HepG2 (cell line): ENCODE data around the gene IQSEC1. TPM values are rescaled to one million over a fixed set of nuclear protein-coding genes. Genes with fewer than 3 reads are reported as not detected.

Experiments
- CENPBD1 ChIP-seq: sonication (generic); formaldehyde crosslinking; IDR thresholded peaks from 2 replicates; pipeline ENCODE4 v1.8.0; 2022; ENCODE audit warnings: missing genetic modification reagents, low read depth, mild to moderate bottlenecking, borderline replicate concordance
- HOXD1 ChIP-seq: sonication (generic); formaldehyde crosslinking; IDR thresholded peaks from 2 replicates; pipeline ENCODE4 v1.5.0; 2020; ENCODE audit warnings: missing genetic modification reagents
- MED8 ChIP-seq: sonication (generic); formaldehyde crosslinking; IDR thresholded peaks from 2 replicates; pipeline ENCODE4 v1.8.1; 2023; ENCODE audit warnings: mild to moderate bottlenecking, missing genetic modification reagents; ENCODE audit not compliant: insufficient replicate concordance
- RARA ChIP-seq: IDR thresholded peaks from 2 replicates; pipeline ENCODE4 v1.6.1; 2016; ENCODE audit warnings: missing genetic modification reagents, missing compliant biosample characterization
- SOX5 ChIP-seq: IDR thresholded peaks from 2 replicates; pipeline ENCODE4 v1.6.1; 2016; ENCODE audit warnings: borderline replicate concordance
- SOX6 ChIP-seq, 2 experiments: fragments of 450-650 bp in 1 of 2; sonication (generic) in 1 of 2; formaldehyde crosslinking in 1 of 2; IDR thresholded peaks; 2 replicates each; pipeline versions ENCODE4 v1.4.0 to v1.6.1; 2017 to 2020; ENCODE audit warnings: antibody characterized with exemption in 1 of 2, mild to moderate bottlenecking in 1 of 2, missing genetic modification reagents in 1 of 2
- ZBTB43 ChIP-seq: sonication (generic); formaldehyde crosslinking; conservative IDR thresholded peaks from 2 replicates; pipeline ENCODE4 v1.4.0; 2020; ENCODE audit warnings: missing genetic modification reagents
- ZNF510 ChIP-seq: sonication (generic); formaldehyde crosslinking; IDR thresholded peaks from 2 replicates; pipeline ENCODE4 v1.4.0; 2020; ENCODE audit warnings: low read depth, mild to moderate bottlenecking, missing genetic modification reagents
- ZSCAN25 ChIP-seq: sonication (generic); formaldehyde crosslinking; IDR thresholded peaks from 2 replicates; pipeline ENCODE4 v1.8.0; 2022; ENCODE audit warnings: mild to moderate bottlenecking, missing genetic modification reagents
- polyA plus RNA-seq, 8 experiments: library from polyadenylated mRNA; depleted of rRNA in 3 of 8; stranded (reverse) in 7 of 8; unstranded in 1 of 8; fragments of >200 nt; fragmentation: Illumina TruSeq in 4 of 8; extraction: Trizol in 4 of 8; gene quantifications; 2 replicates each; pipeline versions ENCODE4 v1.2.1 to v1.2.3, GENCODE V29; 2011 to 2016; ENCODE audit warnings: low read depth in 4 of 8, missing spikeins in 1 of 8, mixed read lengths in 1 of 8; ENCODE audit not compliant: insufficient read depth in 1 of 8
- total RNA-seq, 5 experiments: library from RNA; depleted of rRNA; stranded (reverse); fragments of >200 nt; fragmentation: Illumina TruSeq; extraction: Trizol; gene quantifications; 2 replicates each; pipeline ENCODE4 v1.2.3, GENCODE V29; 2016; ENCODE audit warnings: low read depth in 1 of 5
- TF ChIP-seq, protein P1 (sequence below), 2 experiments: fragments of 450-650 bp in 1 of 2; sonication (generic) in 1 of 2; formaldehyde crosslinking in 1 of 2; IDR thresholded peaks; 2 replicates each; pipeline versions ENCODE4 v1.6.1 to v1.8.0; 2016 to 2022; ENCODE audit warnings: antibody characterized with exemption in 1 of 2, mild to moderate bottlenecking in 1 of 2, missing genetic modification reagents in 1 of 2
- TF ChIP-seq, protein P2 (sequence below): sonication (generic); formaldehyde crosslinking; conservative IDR thresholded peaks from 2 replicates; pipeline ENCODE4 v1.4.0; 2020; ENCODE audit warnings: mild to moderate bottlenecking, missing genetic modification reagents, moderate library complexity

The IQSEC1 gene
- total and polyA plus RNA-seq, 2 of the 13 experiments (the other 11 are each of a cell fraction or from before 2014, with no cell fraction given): 17.4 to 20.2 TPM

DNA sequence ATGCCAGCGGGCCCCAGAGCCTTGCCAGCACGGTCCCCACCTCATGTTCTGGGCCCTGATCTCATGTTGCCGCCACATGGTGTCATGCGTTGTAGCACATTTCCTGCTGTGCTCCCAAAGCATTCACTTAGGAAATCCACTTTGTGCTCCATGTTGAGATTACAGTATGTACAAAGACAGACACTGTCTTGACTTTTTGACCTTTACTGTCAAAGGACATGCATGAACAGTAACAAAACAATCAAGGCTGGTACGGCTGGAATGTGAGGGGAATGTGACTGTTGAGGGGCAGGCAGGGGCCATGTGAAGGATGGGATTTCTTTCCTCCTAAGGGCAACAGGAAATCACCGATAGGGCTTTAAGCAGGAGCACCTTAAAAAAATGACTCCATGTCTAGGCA lies 178.6 kb downstream of the IQSEC1 start (continued):
- TF ChIP-seq, protein P1, sequence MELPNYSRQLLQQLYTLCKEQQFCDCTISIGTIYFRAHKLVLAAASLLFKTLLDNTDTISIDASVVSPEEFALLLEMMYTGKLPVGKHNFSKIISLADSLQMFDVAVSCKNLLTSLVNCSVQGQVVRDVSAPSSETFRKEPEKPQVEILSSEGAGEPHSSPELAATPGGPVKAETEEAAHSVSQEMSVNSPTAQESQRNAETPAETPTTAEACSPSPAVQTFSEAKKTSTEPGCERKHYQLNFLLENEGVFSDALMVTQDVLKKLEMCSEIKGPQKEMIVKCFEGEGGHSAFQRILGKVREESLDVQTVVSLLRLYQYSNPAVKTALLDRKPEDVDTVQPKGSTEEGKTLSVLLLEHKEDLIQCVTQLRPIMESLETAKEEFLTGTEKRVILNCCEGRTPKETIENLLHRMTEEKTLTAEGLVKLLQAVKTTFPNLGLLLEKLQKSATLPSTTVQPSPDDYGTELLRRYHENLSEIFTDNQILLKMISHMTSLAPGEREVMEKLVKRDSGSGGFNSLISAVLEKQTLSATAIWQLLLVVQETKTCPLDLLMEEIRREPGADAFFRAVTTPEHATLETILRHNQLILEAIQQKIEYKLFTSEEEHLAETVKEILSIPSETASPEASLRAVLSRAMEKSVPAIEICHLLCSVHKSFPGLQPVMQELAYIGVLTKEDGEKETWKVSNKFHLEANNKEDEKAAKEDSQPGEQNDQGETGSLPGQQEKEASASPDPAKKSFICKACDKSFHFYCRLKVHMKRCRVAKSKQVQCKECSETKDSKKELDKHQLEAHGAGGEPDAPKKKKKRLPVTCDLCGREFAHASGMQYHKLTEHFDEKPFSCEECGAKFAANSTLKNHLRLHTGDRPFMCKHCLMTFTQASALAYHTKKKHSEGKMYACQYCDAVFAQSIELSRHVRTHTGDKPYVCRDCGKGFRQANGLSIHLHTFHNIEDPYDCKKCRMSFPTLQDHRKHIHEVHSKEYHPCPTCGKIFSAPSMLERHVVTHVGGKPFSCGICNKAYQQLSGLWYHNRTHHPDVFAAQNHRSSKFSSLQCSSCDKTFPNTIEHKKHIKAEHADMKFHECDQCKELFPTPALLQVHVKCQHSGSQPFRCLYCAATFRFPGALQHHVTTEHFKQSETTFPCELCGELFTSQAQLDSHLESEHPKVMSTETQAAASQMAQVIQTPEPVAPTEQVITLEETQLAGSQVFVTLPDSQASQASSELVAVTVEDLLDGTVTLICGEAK (IDR thresholded peaks at IDR 0.05): no peak
- TF ChIP-seq, protein P1 (CRISPR knock-in tag; IDR thresholded peaks at IDR 0.05): no peak
- no peak for TF ChIP-seq MED8 (CRISPR knock-in tag)
- no peak for TF ChIP-seq SOX6 (IDR thresholded peaks at IDR 0.05)
- TF ChIP-seq SOX6 (CRISPR knock-in tag; IDR thresholded peaks at IDR 0.05): peak; percentile 78
- no peak for TF ChIP-seq HOXD1
- TF ChIP-seq, protein P2, sequence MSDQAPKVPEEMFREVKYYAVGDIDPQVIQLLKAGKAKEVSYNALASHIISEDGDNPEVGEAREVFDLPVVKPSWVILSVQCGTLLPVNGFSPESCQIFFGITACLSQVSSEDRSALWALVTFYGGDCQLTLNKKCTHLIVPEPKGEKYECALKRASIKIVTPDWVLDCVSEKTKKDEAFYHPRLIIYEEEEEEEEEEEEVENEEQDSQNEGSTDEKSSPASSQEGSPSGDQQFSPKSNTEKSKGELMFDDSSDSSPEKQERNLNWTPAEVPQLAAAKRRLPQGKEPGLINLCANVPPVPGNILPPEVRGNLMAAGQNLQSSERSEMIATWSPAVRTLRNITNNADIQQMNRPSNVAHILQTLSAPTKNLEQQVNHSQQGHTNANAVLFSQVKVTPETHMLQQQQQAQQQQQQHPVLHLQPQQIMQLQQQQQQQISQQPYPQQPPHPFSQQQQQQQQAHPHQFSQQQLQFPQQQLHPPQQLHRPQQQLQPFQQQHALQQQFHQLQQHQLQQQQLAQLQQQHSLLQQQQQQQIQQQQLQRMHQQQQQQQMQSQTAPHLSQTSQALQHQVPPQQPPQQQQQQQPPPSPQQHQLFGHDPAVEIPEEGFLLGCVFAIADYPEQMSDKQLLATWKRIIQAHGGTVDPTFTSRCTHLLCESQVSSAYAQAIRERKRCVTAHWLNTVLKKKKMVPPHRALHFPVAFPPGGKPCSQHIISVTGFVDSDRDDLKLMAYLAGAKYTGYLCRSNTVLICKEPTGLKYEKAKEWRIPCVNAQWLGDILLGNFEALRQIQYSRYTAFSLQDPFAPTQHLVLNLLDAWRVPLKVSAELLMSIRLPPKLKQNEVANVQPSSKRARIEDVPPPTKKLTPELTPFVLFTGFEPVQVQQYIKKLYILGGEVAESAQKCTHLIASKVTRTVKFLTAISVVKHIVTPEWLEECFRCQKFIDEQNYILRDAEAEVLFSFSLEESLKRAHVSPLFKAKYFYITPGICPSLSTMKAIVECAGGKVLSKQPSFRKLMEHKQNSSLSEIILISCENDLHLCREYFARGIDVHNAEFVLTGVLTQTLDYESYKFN (CRISPR knock-in tag): no peak
- TF ChIP-seq SOX5 (CRISPR knock-in tag): peak; percentile 79
- TF ChIP-seq RARA (CRISPR knock-in tag): peak; percentile 85
- no peak for TF ChIP-seq ZSCAN25 (CRISPR knock-in tag)
- no peak for TF ChIP-seq CENPBD1
- TF ChIP-seq ZNF510 (CRISPR knock-in tag): no peak
- no peak for TF ChIP-seq ZBTB43 (CRISPR knock-in tag)
